Skin of body (tissue), 2 donors: ENCODE results near the gene SFXN2. TPM values are rescaled to one million over a fixed set of nuclear protein-coding genes. Genes with fewer than 3 reads are reported as not detected.
A peak's percentile ranks its signal among the peaks of the same experiment; 100 is the strongest.
"Not testable (repeated sequence)": the region's sequence is repeated elsewhere in the genome, so short reads cannot be mapped to it uniquely, and the experiment has no call there.

Source experiments
- DNase-seq: peaks from one replicate; lab custom pipeline; 2025; lab: John Stamatoyannopoulos, UW
- total RNA-seq: library from RNA; depleted of rRNA; stranded (reverse); fragments of >200 nt; gene quantifications from one replicate; pipeline ENCODE4 v1.2.3, GENCODE V29; 2014

Gene SFXN2
- total RNA-seq, 1 donor from 2014 or later: 7.1 TPM

DNA sequence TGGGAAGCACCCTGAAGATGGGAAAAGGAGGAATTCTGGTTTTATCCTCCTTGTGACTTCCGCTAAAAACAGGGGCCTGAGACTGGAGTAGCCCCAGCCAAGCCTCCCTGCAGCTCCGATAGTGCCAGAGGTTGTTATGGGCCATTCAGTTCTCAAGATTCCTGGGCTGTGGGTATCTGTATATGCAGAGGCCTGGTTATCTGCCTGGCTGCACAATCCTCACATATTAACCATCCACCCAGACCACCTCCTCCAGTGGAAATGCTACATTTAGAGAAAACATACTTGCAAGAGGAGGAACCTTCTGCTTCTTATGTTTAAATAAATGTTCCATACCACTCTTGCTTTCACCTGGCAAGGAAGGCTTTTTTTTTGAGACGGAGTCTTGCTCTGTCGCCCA is 34.8 kb upstream of the SFXN2 start:
- no peak for DNase-seq

GRCh38 chr10:102681696-102682095 is 32.7 kb upstream of the SFXN2 start:
- DNase-seq: no peak

DNA sequence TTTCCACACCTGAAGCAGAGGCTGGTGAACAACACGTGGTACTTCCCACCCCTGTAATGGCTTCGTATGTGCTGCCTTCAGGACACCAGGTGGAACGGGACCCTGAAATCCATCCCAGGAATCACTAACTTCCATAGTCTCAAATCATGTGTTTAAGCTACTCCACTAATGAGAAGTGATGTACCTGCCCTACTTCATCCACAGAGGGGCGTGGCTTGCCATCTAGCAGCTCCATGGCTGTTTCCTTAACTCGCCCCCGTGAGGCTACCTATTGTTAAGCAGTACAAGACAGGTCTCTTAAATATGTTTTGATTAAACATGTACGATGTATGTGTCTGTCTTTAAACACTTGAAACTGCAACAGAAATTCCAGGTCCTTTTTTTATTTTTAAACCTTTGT is 32.0 kb upstream of the SFXN2 start:
- no peak for DNase-seq

- DNase-seq: no peak
These were observed 31.5 kb upstream of the SFXN2 start for GRCh38 chr10:102682981-102683380.

DNA sequence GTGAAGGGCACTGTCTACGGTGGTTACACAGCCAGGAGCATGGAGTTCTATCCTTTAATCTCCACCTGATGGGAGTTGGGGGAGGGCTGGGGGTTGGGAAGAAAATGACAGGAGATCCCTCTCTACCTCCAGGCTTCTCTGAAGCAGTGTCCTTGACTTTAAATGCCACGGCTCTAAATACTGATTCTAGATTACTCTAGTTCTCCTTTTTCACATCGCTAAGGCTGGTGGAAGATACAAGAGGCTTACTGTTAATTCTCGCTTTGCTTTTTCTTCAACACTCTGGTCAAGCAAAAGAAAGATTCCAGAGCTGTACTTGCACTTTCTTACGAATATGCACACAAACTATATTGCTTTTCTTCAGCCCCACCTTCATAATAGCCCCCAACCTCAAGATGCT is 30.7 kb upstream of the SFXN2 start:
- DNase-seq: no peak

- DNase-seq: no peak
These were observed 23.0 kb upstream of the SFXN2 start for GRCh38 chr10:102691285-102692066.

- not testable (repeated sequence) for DNase-seq
These were observed 19.0 kb upstream of the SFXN2 start for GRCh38 chr10:102695401-102695800.

- no peak for DNase-seq
These were observed 17.7 kb upstream of the SFXN2 start for GRCh38 chr10:102696736-102697135.

GRCh38 chr10:102698894-102699293 is 15.5 kb upstream of the SFXN2 start:
- no peak for DNase-seq

GRCh38 chr10:102701272-102701671 is 13.2 kb upstream of the SFXN2 start:
- DNase-seq: no peak

GRCh38 chr10:102701796-102702195 is 12.6 kb upstream of the SFXN2 start:
- DNase-seq: no peak

DNA sequence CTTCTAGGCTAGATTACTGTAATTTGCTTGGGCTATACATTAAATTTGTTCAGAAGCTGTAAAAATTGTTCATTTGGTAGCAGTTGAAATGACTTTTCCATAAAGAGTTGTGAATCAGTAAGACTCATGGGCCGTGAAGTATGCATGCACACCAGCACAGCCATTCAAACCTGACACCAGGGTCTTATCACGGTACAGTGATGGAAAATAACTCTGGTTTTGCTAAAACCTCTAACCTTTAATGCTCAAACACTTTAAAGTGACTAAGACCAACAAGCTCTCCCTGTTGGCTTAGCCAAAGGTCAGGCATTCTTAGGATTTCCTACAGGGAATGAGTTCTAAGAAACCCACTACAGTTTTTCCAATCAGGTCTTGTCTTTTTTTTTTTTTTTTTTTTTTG is 11.7 kb upstream of the SFXN2 start:
- no peak for DNase-seq

GRCh38 chr10:102704915-102705314 is 9.5 kb upstream of the SFXN2 start:
- no peak for DNase-seq

DNA sequence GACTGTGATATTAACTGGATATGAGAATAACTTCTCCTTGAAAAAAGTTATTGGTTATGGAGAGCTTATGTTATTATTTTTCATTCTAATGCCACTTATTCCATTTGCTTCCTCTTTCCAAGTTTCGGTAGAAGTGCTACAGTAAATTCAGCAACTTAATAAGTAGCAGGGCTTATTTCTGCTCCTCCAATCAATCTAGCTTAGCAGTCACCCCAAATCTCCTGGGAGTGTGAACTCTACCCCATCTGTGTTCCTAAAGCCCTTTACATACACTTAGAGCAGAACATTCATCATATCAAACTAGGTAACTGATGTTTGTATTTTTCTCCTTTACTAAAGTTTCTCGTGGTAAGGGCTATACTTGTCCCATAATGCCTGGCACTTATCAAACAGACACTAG is 8.9 kb upstream of the SFXN2 start:
- no peak for DNase-seq

DNA sequence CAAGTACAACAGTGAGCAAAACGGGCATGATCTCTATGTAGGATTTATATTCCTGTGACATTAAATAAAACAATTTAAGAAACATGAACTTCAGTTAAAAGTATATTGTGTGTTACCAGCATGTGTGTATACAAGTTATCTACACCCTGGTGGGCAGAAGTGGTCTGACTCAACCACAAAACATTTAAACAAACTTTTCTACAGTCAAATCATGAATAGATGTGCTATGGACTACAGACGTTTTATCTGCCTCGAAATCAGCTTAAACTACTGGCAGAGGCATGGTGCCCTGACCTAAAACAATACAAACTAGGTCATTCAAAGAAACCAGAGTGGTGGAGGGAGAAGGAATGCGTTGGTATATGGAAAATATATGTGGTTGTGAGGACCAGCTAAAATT is 3.8 kb upstream of the SFXN2 start:
- no peak for DNase-seq

- DNase-seq: no peak
These were observed 2.3 kb upstream of the SFXN2 start for GRCh38 chr10:102712089-102712488.

DNA sequence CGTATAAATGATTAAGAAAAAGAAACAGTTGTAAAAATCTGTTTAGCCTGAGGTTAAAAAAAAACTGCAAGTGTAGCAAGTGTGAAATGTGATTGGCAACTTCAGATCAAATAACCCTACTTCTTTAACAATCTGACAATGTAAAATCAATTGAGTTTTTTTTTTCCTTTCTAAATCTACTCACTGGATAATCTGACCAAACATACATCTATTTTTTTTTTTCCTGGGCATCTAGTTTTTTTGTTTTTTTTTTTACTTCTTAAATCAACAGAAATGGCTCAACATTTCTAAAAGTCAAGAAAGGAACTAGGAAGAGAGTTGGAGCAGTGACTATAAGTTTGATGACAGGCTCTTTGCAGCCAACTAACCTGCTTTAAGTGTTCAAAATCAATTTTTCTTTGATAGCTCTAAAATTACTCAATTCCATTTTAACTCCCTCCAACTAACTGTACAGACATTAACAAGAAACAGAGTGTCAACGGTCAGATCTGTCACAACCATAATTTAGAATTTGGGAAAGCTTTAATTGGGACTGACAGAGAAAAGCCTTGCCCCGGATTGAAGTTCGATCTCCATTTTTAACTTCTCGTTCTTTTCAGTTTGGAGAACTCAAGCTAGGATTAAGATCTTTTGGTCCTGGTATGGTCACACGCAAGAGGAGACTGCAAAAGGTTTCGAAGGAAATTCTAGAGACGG is 1.4 kb upstream of the SFXN2 start:
- peak; percentile 48 for DNase-seq

DNA sequence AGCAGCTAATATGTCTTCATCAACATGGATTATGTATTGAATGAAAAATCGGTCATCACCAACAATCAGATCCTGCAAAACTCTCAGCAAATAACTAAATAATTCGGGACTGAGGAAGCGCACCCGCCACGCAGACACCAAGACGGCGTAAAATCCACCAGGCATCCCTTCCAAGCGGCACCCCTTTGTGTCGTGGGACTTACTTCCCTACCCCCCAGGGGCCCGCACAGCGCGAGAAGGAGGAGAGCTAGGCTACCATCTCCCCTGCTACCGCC is 960 bp upstream of the SFXN2 start:
- DNase-seq: no peak

DNA sequence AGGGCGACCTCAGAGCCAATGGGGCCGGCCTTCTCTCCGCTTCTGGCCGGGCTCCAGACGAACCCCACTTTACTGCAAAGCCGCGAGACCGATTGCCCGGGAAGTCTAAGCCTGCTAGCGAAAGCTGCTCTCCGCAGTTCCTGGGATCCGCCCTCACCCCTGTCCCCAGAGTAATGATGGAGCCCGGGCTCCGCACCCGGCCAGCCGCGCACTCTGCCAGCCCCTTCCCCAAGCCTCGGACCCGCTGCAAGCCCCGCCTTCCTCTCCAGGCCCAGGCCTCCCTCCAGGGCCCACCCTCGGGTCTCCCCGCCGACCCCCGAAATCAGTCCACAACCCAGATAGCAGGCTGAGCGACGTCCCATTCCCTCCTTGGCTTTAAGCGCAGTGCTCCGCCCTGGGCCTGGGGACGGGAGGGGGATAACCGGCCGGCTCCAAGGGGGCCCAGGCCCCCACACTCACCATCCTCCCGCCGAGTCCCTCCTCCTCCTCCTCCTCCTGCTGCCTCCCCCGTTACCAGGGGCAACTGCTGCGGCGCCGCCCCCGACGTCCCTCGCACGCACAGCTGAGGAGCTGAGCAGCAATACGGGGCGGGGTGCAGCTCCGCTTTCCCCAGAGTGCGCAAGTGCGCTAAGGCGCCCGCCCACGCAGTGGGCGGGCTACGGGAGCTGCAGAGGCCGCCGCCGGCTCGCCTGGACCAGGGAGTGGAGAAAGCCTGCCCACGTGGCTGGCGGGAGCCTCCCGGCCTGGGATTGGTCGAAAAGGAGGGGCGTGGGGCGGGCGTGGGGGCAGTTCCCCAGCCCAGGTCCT is 419 bp upstream of the SFXN2 start, which contains the start of gene ARL3:
TSS of gene ARL3 (minus strand) at position 584 of the 807 bp plus-strand sequence. CDS start at position 462, 122 bp downstream.
- peak; percentile 98 for DNase-seq

- DNase-seq: no peak
These were observed 1.4 kb downstream of the SFXN2 start for GRCh38 chr10:102715880-102716279.

DNA sequence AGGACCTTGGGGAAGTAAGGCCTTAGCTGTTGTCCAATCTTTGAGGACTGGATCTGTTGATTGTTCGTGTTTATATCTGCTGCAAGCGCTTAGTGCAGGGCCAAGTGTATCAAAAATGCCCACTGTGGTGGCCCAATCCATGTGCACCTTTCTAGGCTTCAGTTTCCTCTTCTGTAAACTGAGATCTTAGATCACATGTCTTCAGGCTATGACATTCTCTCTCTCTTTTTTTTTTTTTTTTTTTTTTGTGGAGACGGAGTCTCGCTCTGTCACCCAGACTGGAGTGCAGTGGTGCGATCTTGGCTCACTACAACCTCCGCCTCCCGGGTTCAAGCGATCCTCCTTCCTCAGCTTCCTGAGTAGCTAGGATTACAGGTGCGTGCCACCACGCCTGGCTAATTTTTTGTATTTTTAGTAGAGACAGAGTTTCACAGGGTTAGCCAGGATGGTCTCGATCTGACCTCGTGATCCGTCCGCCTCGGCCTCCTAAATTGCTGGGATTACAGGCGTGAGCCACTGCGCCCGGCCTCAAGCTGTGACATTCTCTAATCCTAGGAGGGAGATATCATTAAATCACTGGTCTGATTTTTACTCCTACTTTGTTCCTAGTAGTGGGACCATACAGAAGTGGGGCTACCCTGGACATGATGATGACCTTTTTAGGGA is 2.6 kb downstream of the SFXN2 start:
- DNase-seq: not testable (repeated sequence)

GRCh38 chr10:102718220-102718619 is 3.8 kb downstream of the SFXN2 start:
- no peak for DNase-seq
